Left lobe of liver (tissue), 2 donors: ENCODE data around the gene NAPG. TPM values are rescaled to one million over a fixed set of nuclear protein-coding genes. Genes with fewer than 3 reads are reported as not detected.
"Not testable (repeated sequence)": the region's sequence is repeated elsewhere in the genome, so short reads cannot be mapped to it uniquely, and the experiment has no call there.

Experiments
- ATAC-seq: fragments of 200-7000 bp; cut with Tn5 transposase; one replicate; pipeline ENCODE4 v1.9.1; 2020; ENCODE audit warnings: mild to moderate bottlenecking, moderate library complexity
- DNase-seq: peaks from one replicate; pipeline ENCODE4 v3.0.0-alpha.2; 2020; ENCODE audit warnings: low spot score
- total RNA-seq: library from RNA; stranded (reverse); gene quantifications from one replicate; pipeline ENCODE4 v1.2.1, GENCODE V29; 2021
- donor health status: DM: no; HTN: no; CAD: no; lungs with moderate emphysema.
- donor health status: DM: no; HTN: yes; CAD: no.

Gene NAPG
- total RNA-seq, 1 donor from 2014 or later, result 11.5 TPM

DNA sequence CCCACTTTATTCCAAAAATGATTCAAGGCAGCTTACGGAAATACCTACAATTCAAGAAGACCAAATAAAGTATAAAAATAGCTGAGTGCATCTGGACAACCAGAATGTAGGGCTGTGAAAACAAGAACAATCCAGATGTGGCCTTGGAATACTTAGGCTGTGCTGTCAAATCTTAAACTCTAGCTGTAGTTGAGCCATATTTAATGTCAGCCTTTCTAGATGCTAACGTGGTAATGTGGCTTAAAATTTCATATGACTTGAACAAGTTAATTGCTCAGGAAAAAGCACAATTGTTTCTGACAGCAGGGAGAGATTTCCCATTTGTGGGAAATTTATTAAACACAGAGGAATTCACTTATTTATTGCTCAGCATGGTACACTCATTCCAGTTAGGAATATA, 14.6 kb upstream of the NAPG start:
- ATAC-seq (no peak), DNase-seq (no peak)

DNA sequence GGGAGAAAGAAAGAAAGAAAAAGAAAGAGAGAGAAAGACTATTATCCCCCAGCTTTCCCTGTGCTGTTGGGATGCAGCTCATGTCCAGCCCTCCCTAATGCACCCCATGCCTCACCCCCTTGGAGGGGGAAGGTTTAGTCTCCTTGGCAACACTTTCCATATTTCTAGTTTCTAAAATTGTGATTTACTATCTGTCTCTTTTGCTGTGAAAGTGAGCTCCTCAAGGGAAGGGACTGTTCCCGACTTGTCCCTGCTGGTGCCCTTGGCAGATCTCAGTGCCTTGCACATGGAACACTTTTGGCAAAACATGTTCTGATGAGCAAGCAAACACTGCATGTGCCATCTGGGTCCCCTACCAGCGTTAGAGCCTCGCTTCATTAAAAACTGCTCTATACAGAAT, 11.7 kb upstream of the NAPG start:
- peak; percentile 63 for ATAC-seq
- no peak for DNase-seq

DNA sequence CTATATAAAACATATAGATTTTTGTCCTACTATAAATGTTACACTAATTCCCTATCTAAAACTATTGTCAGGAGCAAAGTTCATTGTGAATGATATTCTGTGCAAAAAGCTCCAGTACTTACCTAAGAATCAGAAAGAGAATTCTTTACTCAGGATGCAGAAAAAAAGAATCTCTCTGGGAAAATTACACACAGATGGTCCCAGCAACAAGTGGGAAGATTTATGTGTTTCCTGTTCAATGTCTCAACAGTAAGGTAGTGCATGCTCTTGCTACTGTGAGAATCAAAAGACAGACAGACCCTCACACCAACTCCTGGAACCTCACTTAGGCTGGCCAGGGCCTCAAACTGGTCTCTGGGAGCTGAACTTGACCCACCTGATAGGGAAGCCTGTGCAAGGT, 11.2 kb upstream of the NAPG start:
- no peak for ATAC-seq
- no peak for DNase-seq

DNA sequence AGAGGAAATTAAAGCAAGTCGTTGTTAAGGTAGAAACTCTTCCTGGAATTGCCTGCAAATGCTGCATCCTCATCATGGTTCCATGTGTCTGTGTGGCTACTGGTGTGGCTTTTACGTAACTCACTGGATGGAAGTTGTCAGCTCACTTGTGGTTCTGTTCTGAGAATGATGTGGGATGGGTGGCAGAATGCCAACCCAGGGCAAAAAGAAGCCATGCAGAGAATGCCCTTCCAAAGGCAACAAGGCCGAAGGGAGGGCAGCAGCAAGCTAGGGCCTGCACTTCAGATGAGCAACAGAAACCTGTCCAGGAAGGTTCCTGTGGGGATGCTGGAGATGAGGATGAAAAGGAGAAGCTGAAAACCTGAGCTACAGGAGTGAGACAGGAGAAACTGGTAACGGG, 10.4 kb upstream of the NAPG start:
- DNase-seq (no peak), ATAC-seq (no peak)

DNA sequence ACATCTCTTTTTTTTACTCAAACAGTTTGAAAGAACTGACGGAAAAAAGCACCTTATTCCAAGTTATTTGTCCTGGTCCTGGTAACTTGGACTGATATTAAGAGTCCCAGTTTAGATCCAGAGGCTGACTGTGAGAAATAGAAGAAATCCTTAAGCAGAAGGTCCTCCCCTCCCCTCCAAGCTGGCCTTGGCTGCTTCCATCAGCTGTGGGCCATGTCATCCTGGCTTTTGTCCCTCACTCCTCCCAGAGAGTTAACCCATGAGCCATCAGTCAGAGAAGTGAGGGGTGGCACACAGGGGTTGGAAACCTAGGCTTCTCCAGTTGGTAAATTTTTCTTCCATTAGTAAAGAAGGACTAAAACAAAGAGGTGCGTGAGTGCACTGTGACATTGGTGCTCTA, 9.7 kb upstream of the NAPG start:
- no peak for ATAC-seq

DNA sequence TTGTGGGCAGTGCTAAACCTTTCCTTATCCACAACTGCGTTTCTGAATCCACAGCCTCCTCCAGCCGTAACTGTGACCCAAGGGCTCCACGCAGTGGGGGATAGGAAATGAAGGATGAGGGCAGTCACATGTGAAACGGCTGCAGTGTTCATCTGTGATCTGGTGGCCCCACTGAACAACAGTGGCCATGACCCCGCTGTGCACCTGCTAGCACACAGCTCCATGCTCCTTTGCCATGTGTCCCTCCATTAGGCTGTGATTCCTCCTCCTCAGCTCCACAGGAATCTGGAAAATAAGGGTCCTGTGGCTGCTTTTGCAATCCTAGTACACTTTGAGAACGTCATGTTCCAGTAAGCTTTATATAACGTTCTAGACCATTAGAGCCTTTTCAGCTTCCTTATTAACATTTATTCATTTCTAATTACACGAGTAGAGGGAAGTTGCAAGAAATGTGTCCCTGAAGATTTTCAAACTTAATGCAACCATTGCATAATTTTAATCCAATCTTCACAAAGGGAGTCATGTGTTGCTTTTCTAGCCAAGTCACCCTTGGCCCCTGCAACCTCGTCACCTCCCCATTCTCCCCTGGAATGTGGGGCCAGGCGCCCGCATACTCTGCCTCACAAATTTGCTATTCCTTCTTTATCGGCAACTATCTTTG, 7.1 kb upstream of the NAPG start:
- ATAC-seq (peak; percentile 21), DNase-seq (no peak)

More for the DNA sequence above, 9.7 kb upstream of the NAPG start:
- DNase-seq, result no peak

DNA sequence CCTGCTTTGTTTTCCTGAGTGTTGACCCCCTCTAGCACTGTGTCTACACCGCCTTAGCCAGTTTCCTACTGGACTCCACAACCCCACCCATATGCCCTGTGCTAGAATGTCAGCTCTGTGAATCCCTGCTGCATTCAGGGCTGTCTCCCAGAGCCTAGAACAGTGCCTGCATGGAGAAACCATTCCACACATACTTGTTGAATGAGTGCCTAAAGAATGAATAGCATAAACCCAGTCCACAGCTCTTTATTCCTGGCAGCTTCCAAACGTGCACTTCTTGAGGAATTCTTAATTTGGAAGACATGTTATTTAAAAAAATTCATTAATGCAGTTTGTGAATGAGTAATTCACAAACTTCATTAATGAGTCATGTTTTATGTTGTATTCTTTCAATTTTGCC, 6.5 kb upstream of the NAPG start:
- ATAC-seq (no peak), DNase-seq (no peak)

DNA sequence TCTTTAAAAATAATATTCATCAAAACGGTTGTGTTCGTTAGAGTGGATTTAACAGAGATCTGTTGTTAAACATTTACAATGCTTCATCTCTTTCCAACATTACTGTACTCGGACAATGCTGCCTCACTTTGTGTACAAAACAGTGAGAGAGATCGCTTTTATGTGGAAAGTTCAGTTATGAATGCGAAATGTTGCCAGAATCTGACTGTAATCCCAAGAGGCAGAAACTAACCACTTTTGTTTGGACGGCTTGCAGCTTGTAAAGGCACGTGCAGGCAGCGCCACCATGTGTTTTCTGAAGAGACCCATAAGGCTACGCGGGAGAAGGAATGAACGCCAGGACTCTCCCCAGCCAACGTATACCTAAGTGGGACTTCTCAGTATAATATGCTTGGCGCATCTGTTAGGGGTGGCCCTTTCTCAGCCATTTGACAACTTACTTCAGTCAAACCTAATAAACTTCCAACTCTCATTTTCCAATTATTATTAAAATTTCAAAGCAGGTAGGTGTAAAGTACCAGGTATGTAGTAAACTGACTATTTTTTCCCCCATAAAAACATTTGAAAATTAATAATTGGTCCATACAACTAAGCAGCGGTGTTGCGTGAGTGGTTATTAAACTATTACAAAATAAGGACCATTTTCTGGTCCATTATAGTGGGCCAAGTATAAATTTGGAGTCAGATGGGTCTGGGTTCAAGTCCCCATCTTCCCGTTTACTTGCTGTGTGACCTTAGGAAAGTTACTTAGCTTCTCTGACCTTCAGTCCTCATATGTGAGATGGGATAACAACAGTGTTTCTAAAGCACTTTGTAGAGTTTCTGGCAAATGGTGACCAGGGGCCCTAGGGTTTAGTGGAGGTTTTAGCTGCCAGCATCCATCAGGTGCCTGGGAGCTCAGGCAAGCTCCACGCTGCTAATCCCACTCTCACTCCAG, 5.6 kb upstream of the NAPG start:
- peak; percentile 93 for ATAC-seq
- DNase-seq, result peak; percentile 74

DNA sequence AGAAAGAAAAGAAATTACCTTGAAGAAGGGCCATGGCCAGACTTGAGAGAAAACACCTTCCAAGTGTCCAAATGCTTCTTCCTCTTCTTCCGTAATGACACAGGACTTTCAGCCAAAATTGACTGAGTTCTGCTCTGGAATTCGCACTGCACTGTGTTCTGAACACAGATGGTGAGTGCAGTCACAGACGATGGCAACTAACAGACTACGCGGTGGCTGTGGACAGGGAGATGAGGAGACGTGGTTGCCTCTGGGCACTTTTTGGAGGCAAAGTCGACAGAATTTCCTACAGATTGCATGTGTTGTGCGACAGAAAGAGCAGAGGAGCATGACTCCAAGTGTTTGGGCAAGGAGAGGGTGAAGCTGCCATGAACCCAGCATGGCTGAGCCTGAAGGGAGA, 4.3 kb upstream of the NAPG start:
- DNase-seq, result no peak
- ATAC-seq, result no peak

DNA sequence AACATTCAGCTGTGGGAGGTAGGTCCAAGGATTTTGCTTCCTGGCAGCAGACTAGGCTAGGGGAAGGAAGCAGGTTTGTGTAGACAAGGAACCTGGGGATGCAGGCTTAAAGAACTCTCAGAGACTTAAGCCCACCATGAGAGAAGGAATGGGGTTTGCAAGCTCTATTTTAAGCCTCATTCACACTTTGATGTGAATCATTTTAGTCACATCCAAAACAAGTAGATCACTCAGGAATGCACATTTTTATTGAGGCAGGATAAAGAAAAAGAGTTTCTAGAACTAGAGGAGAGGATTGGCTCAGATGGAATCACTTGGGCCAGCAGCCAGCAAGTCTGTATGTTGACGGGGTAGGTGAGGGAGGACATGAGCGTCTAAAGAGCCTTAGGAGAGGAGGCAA, 3.3 kb upstream of the NAPG start:
- no peak for ATAC-seq
- DNase-seq, result no peak

DNA sequence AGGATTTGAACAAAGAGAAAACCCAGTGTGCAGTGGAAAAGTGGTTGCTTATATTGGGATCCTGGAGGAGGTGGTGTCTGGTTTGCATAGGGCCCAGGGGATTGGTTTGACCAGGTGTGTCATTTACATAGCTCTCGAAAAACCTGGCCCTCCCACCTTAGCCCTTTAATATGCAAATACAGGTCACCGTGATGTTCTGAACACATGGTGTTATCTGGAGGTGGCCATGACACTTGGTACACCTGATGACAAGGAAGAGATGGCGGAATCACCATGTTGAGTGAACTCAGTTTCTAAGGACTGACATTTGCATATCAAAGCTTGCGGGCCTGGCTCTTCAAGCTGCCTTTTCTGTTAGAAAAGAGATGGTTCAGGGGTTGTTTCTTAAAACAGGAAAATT, 2.3 kb upstream of the NAPG start:
- DNase-seq (no peak), ATAC-seq (no peak)

DNA sequence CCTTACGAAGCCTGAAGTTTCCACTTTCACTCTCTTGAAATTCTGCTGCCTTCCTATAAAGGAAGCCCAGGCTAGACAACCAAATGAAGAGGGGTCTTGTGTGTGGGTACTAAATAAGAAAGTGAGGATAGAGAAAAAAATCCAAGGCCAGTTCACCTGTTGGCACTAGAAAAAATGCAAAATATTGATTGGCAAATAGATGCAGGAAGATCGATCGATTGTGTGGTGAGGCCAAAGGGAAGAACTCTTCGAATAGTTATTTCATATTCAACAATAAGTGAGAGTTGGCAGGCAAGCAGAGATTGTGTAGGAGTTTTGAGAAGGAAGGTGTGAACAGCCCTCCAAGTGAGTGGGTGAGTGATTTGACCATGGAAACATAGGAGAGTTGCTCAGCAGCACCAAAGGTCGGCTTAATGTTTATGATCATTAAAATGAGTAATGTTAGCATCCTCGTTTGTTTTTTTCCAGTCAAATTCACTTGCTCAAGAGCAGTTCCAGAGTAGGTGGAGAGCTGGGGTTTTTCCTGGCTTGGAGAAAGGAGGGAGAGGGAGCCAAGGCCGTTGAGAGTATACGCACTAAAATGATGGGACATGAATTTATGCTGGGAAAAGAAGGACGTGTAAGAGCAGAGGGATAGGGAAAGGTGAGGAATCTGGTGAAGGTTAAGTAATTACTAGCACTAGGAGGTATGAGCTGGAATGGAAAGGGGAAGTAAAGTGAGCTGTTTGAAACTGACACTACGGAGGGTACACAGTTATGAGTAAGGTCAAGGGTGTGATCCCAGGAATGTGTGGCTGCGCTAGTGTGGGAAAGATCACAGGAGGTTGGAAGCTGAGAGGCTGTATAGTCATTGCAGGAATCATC, 1.1 kb upstream of the NAPG start:
- no peak for DNase-seq
- no peak for ATAC-seq

DNA sequence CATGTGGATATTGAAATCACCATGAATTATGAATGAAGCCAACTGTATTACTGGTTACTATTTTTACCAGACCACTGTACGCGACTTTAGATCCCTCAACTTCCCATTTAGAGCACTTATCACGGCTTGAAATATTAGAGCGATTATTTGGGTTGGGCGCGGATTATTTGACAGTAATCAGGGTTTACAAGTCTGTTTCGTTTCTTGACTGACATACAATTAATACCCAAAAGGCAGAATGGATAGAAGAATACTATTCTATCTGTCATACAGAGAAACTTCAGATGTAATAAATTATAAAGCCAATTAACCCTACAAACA, 496 bp upstream of the NAPG start:
- ATAC-seq (no peak), DNase-seq (no peak)

DNA sequence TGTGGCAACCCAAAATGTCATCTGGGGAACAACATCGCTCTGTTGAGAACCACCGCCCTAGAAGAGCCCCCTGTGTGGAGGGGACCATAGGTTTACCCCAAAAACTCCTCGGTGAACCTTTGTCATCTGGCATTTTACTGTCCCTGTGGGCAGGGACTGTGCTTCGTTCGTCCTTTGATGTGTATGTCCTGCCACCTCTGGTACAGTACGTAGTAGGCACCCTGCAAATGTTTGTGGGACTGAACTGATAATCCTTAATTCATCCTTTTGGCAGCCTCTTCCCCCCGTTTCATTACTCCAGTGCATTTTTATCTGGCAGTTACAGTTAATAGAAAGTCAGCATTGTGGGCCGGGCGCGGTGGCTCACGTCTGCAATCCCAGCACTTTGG, 728 bp downstream of the NAPG start:
- no peak for DNase-seq
- ATAC-seq, result peak; percentile 17

DNA sequence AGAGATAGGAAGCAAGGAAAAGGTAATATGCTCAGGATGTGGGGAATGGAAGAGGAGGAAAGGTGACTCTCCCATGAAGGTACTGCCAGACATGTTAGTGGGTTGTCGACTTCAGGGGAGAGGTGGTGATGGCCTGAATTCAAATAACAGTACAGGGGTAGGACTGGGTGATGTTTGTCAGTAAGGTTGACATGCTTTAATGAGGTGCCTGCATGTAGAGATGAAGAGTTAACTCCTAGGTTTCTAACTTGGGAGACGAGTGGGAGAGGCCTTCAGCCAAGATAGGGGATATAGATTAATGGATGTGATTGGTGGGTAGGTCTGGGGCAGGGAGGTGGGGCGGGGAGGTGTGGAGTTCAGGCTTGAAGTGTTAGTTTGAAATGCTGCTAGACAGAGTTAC, 2.6 kb downstream of the NAPG start:
- ATAC-seq, result no peak
- no peak for DNase-seq

DNA sequence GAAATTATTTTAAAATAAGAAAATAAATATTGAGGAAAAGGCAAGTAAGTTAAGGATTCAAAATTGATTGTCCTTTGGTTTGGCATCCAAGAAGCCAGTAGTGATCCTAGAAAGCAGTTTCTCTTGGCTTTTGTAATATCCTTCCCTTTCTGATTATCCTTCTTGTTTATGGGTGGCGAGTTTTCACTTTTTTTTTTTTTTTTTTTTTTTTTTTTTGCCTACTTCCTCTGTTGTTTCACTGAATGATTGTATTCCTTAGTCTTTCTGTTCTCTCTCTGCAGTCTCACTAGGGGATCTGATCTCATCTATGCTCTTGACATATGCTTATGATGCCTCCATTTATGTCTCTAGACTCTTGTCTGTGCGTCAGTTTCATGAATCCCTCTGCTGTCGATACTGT, 4.2 kb downstream of the NAPG start:
- no peak for DNase-seq
- ATAC-seq, result no peak

DNA sequence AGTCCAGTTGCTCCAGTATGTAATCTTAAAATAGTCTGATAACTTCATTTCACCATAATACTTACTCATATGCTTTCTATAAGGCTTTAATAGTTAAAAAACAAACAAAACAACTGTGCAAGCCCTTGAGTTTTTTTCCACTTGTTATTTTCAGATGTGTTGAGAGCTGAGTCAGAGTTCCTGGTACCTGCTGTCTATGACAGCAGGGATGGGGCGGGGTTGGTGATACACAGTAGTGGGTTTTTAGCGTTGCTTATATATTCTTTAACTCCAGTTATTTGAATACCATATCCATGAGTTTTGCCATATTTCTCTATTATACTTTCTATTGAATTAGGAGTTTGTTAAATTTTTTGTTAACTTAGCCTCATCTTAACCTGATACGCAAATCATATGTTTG, 5.0 kb downstream of the NAPG start:
- DNase-seq (no peak), ATAC-seq (no peak)

DNA sequence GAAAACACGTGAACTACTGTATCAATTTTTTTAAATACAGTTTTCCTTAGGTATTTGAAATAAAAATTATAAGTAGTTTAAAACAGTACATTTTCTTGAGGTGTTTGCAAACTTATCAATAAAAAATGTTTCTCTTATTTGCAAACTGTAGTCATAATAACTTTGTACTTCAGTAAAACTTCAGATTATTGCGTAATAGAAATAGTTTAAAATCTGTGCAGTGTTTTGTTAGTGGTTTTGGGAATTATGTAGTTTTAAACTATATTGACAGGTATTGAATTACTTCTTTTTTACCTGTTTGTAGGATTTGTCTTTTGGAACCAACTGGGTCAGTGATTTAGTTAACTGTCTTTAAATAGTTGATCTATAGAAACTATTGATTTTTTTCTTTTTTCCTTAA, 7.3 kb downstream of the NAPG start:
- ATAC-seq (no peak), DNase-seq (no peak)

DNA sequence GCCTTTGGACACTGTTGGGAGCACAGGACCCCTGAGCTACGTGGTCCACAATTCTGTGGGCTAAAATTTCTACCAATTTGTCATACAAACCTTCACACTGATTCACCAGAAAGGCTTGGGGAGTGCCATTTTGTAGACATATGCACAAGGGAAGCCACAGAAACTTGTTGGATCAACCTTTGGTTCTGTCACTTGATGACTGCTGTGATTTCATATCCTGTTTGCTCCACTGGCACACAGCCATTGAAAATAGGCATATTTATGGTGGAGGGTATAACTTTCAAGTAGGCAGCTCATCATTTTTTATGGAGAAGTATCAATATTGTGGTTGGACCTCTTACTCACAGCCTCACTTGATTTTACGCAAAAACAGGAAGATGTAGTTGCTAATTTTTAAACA, 10.5 kb downstream of the NAPG start:
- ATAC-seq (no peak), DNase-seq (no peak)

DNA sequence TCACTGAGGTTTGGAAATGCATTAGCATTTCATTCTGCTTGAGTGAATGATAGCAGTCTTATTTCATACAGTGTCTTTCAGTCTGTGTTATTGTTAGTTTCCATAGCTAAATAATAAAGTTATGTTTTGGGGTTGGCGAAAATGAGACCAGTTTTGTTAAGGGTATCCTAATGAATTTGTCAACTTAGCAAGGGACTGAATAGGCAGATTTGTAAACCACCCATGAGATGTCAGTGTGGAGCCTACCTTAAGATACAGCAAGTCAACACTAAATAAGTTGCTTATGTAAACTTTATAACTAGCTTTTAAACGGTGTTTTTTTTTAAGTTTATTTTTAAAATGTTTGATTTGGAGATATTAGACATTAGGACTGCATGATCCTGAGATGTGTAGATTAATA, 11.9 kb downstream of the NAPG start:
- ATAC-seq (no peak), DNase-seq (no peak)

DNA sequence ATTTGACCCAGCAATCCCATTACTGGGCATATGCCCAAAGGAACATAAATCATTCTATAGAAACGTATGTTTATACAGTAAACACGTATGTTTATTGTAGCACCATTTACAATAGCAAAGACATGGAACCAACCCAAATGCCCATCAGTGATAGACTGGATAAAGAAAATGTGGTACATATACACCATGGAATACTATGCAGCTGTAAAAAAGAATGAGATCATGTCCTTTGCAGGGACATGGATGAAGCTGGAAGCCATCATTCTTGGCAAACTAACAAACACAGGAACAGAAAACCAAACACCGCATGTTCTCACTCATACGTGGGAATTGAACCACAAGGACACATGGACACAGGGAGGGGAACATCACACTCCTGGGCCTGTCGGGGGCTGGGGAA, 13.3 kb downstream of the NAPG start:
- ATAC-seq, DNase-seq: not testable (repeated sequence)

DNA sequence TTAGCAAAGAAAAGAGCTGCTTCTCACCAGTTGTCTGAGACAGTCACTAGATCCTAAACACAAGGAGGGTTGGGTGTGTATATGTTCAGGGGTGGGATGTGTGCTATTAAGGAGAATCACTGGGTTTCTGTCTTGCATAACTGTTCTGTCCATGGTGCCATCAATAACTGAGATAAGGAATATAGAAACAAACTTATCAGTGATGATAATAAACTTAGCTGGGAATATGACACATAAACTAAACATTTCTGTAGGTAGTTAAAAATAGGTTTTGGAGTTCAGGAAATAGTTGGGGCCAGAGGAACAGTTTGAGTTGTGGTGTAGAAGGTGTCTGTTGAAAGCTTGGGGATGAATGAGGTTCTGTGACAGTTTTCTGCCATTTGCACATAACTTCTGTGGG, 17.4 kb downstream of the NAPG start:
- ATAC-seq (no peak), DNase-seq (no peak)
